Activated naive CD8-positive, alpha-beta T cell treated with anti-CD3 and anti-CD28 coated beads for 36 hours (primary cell): ENCODE results near the gene EFNB1. TPM values are rescaled to one million over a fixed set of nuclear protein-coding genes. Genes with fewer than 3 reads are reported as not detected.

ENCODE experiments used
- DNase-seq: peaks from one replicate; pipeline ENCODE4 v3.0.0; 2021
- H3K27ac Mint-ChIP-seq: one replicate; pipeline ENCODE4 v1.8.0; 2022; ENCODE audit warnings: mild to moderate bottlenecking, moderate library complexity, mixed read lengths
- H3K27me3 Mint-ChIP-seq: one replicate; pipeline ENCODE4 v1.8.0; 2022; ENCODE audit warnings: mild to moderate bottlenecking, mixed read lengths
- H3K36me3 Mint-ChIP-seq: one replicate; pipeline ENCODE4 v1.8.0; 2021; ENCODE audit warnings: mild to moderate bottlenecking, mixed read lengths
- H3K4me1 Mint-ChIP-seq: one replicate; pipeline ENCODE4 v1.8.0; 2021; ENCODE audit warnings: mixed read lengths
- H3K4me3 Mint-ChIP-seq: one replicate; pipeline ENCODE4 v1.8.0; 2022; ENCODE audit warnings: mild to moderate bottlenecking, moderate library complexity, mixed read lengths
- H3K9me3 Mint-ChIP-seq: one replicate; pipeline ENCODE4 v1.8.0; 2022; ENCODE audit warnings: mixed read lengths
- total RNA-seq, 2 experiments: library from RNA; stranded (reverse); gene quantifications; one replicate each; pipeline ENCODE4 v1.2.3, GENCODE V29; 2021

The EFNB1 gene
- total RNA-seq, 2 experiments from 2014 or later = 4.3 to 4.5 TPM

DNA sequence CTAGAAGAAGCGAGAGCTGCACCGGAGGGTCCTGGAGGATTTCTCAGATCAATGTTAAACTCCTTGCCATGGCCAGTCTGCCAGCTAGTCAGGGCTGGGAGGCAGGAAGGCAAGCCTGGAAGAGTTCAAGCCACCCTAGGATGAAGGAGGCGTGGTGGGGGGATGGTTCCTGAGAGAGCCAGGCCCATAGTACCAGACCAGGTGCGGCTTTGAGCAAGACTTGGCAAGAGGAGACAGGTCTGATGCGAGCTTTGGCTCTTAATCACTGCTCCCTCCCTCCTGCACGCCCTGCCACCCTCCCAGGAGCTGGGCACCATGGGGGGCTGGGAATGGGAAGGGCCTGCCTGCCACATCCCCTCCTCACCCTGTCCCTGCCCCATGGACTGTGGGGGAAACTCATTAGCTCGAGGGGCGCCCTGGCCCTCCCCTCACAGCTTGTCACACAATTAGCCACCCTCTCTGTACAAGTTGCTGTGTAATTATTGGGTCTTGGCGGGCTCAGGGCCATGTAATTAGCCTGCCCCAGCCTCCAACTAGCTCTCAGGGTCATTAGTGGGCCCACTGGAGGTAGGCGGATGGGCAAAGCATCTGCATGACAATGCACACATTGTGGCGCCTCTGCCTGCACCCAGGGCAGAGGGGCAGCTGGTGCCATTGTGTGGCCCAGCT is 50.3 kb downstream of the EFNB1 start:
- H3K36me3 Mint-ChIP-seq = no peaks in the 10 kb centered on the region
- DNase-seq = no peak
- no peak overlapping the region for H3K4me3 Mint-ChIP-seq
- H3K9me3 Mint-ChIP-seq = no peaks in the 10 kb centered on the region
- H3K27ac Mint-ChIP-seq = no peak overlapping the region
- no peaks in the 10 kb centered on the region for H3K27me3 Mint-ChIP-seq
- H3K4me1 Mint-ChIP-seq = no peaks in the 10 kb centered on the region

GRCh38 chrX:68880846-68881552 is 52.2 kb downstream of the EFNB1 start:
- Mint-ChIP-seq H3K4me3 (no peak overlapping the region), H3K27ac (no peak overlapping the region), H3K9me3 (no peaks in the 10 kb centered on the region), H3K27me3 (no peaks in the 10 kb centered on the region), H3K4me1 (no peaks in the 10 kb centered on the region), H3K36me3 (no peaks in the 10 kb centered on the region)
- DNase-seq = no peak

DNA sequence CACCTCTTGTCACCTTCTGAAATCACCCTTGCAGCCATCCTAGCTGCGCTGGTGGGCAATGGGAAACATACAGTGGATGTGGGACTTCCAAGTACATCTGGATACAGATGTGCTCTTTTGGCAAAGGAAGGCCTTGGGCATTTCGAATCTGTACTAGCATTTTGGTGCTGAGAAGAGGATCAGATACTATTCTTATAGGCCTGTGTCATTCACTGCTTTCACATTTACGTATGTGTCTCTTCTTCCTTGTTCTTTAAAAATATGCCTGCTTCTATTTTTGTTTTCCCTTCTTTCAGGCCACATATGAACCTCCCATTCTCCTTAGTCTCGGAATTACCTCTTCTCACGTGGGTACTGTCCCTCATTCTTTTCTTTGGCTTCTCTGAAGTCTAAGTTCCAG is 53.1 kb downstream of the EFNB1 start:
- Mint-ChIP-seq H3K27me3 (no peaks in the 10 kb centered on the region), H3K4me1 (no peaks in the 10 kb centered on the region), H3K4me3 (no peak overlapping the region), H3K36me3 (no peaks in the 10 kb centered on the region), H3K27ac (no peak overlapping the region), H3K9me3 (no peaks in the 10 kb centered on the region)
- DNase-seq = no peak

DNA sequence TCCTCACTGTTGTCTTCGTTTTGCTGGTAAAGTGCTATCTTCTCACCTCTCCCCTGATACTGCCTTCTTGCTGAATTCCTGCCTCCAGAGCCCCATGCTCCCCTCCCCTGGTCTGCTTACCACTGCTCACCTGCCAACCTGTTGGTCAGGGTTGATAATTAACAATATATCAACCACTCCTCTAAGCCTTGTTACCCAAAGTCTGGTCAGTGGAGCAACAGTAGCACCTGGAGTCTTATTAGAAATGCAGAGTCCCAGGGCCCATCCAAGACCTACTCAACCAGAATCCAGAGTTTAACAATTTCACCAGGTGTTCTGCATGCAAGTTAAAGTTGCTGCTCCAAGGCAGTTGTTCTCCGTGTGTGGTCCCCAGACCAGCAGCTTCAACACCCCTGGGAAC is 55.0 kb downstream of the EFNB1 start:
- no peak for DNase-seq
- no peaks in the 10 kb centered on the region for H3K9me3 Mint-ChIP-seq
- H3K27ac Mint-ChIP-seq = no peak overlapping the region
- H3K36me3 Mint-ChIP-seq = no peaks in the 10 kb centered on the region
- H3K4me3 Mint-ChIP-seq = no peak overlapping the region
- H3K4me1 Mint-ChIP-seq = no peaks in the 10 kb centered on the region
- no peaks in the 10 kb centered on the region for H3K27me3 Mint-ChIP-seq

- H3K36me3 Mint-ChIP-seq = no peaks in the 10 kb centered on the region
- H3K4me1 Mint-ChIP-seq = no peaks in the 10 kb centered on the region
- no peaks in the 10 kb centered on the region for H3K9me3 Mint-ChIP-seq
- H3K27me3 Mint-ChIP-seq = no peaks in the 10 kb centered on the region
- no peak overlapping the region for H3K4me3 Mint-ChIP-seq
- DNase-seq = no peak
- no peak overlapping the region for H3K27ac Mint-ChIP-seq
Observed at GRCh38 chrX:68889249-68889648, 60.4 kb downstream of the EFNB1 start.

Other genes with a start within 250 kb of the EFNB1 start
- gene STARD8, start 181.4 kb upstream of the EFNB1 start, total RNA-seq = under 1 TPM; 0.31 to 0.50 TPM